Kidney (tissue), 14 donors: Measurements from ENCODE around the gene LRRC47. TPM values are rescaled to one million over a fixed set of nuclear protein-coding genes. Genes with fewer than 3 reads are reported as not detected.

Experiments used
- DNase-seq, 5 donors: peaks; one replicate each; pipeline ENCODE4 v3.0.0-alpha.2; 2013 to 2020
- FAIRE-seq: peaks from 2 replicates; lab custom pipeline; 2012; peaks lifted over from hg19 to GRCh38; lab: Jason Lieb, UNC
- H3K27ac ChIP-seq, 2 donors: one replicate each; pipeline ENCODE4 v1.7.0; 2013; ENCODE audit warnings: low read depth in 2 of 2, low read length in 2 of 2, inconsistent platforms in 1 of 2
- H3K27me3 ChIP-seq: one replicate; pipeline ENCODE4 v1.7.1; 2013; ENCODE audit warnings: low read length, inconsistent platforms; ENCODE audit not compliant: control insufficient read depth, insufficient read depth
- H3K36me3 ChIP-seq, 3 donors: one replicate each; pipeline versions ENCODE4 v1.7.0 to v1.7.1; 2013; ENCODE audit warnings: low read length in 3 of 3, control low read depth in 1 of 3, inconsistent platforms in 1 of 3; ENCODE audit not compliant: insufficient read depth in 3 of 3, control insufficient read depth in 2 of 3
- H3K4me1 ChIP-seq, 3 donors: one replicate each; pipeline versions ENCODE4 v1.7.0 to v1.7.1; 2013; ENCODE audit warnings: low read length in 3 of 3, inconsistent platforms in 1 of 3, low read depth in 1 of 3; ENCODE audit not compliant: control insufficient read depth in 2 of 3, insufficient read depth in 2 of 3
- H3K4me3 ChIP-seq, 3 donors: one replicate each; pipeline versions ENCODE4 v1.7.0 to v1.8.1; 2013; ENCODE audit warnings: low read length in 3 of 3, control low read depth in 1 of 3, inconsistent platforms in 1 of 3
- H3K9ac ChIP-seq, 3 donors: one replicate each; pipeline versions ENCODE4 v1.7.0 to v1.7.1; 2013; ENCODE audit warnings: low read length in 3 of 3, control low read depth in 1 of 3, inconsistent platforms in 1 of 3
- H3K9me3 ChIP-seq, 3 donors: one replicate each; pipeline versions ENCODE4 v1.7.0 to v1.7.1; 2013; ENCODE audit warnings: low read length in 3 of 3, control low read depth in 1 of 3, inconsistent platforms in 1 of 3; ENCODE audit not compliant: control insufficient read depth in 2 of 3, insufficient read depth in 1 of 3
- CTCF ChIP-seq: IDR thresholded peaks from 3 replicates; pipeline ENCODE4 v1.5.1; 2012; ENCODE audit warnings: mild to moderate bottlenecking, moderate library complexity, borderline replicate concordance; ENCODE audit not compliant: insufficient read depth; ENCODE audit errors: extremely low read depth
- intact Hi-C: fragments of 100-400 bp; cut with DNase I; formaldehyde crosslinking; loops from one replicate; pipeline ENCODE4 v1.11.1; 2022
- polyA plus RNA-seq: library from polyadenylated mRNA; stranded (reverse); fragments of 350-450 nt; fragmentation: Illumina TruSeq; extraction: RNeasy Lipid Tissue Mini Kit (QIAGEN cat#74804); gene quantifications from one replicate; pipeline ENCODE4 v1.2.3, GENCODE V29; 2014; ENCODE audit warnings: low read depth, low replicate concordance; ENCODE audit not compliant: insufficient read depth
- total RNA-seq: library from RNA; stranded (reverse); fragmentation: NEBNext Ultra II Directional; extraction: Animal tissue kit (Norgen Biotek cat#: 25700); gene quantifications from one replicate; pipeline ENCODE4 v1.2.1, GENCODE V29; 2021
- donor health status: control.
- donor health status: control.
- donor health status: control.
- donor health status: control.
- donor health status: control.
- donor health status: DM: yes; HTN: yes; CAD: no.
- donor health status: Normal renal cell carcinoma (clear cell type).

LRRC47 gene
- total and polyA plus RNA-seq, 2 donors from 2014 or later, result 28.8 to 42.4 TPM

DNA sequence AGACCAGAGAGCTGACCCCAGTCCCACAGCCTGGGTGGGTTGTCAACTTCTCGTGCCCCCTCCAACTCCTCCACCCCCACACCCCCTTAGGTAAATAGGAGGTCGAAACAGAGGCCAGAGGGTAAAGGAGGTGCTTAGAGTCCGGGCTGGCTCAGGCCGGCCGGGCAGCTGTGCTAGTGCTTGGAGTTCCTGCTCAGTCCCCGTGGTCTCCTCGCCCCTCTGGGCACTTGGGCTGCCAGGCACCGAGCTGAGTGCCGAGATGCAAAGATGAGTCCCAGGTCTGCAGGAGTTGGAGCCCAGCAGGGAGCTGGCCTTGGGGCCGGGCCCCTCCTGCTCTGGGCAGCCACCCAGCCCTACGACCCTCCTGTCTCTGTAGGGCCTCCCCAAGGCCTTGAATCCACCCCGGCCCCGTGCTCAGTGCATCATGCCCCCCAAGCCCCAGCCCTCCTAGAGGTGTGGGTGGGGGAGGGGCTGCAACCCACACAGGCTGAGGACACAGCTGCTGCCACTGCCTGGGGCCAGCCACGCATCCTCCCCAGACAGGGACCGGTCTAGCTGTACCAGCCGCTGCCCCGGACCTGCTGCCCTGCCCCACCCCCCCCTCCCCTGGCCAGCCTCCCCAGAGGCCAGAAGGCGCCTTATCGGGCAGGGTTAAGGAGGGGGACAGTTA lies 21.9 kb downstream of the LRRC47 start:
- no peak overlapping the region for H3K27ac ChIP-seq
- FAIRE-seq (no peak), DNase-seq (peak in 2 of 5 donors; percentile 79 to 81)
- H3K9me3 ChIP-seq, result no peaks in the 10 kb centered on the region
- TF ChIP-seq CTCF, result no peak
- peaks cover 0 to 29% (median 12%) of the 10 kb centered on the region in 3 donors for H3K4me1 ChIP-seq
- no peak overlapping the region for H3K9ac ChIP-seq
- intact Hi-C loops, result no loop called here
- H3K27me3 ChIP-seq, result no peaks in the 10 kb centered on the region
- H3K4me3 ChIP-seq, result no peak overlapping the region
- H3K36me3 ChIP-seq, result peaks cover 0 to 3% (median 0%) of the 10 kb centered on the region in 3 donors

DNA sequence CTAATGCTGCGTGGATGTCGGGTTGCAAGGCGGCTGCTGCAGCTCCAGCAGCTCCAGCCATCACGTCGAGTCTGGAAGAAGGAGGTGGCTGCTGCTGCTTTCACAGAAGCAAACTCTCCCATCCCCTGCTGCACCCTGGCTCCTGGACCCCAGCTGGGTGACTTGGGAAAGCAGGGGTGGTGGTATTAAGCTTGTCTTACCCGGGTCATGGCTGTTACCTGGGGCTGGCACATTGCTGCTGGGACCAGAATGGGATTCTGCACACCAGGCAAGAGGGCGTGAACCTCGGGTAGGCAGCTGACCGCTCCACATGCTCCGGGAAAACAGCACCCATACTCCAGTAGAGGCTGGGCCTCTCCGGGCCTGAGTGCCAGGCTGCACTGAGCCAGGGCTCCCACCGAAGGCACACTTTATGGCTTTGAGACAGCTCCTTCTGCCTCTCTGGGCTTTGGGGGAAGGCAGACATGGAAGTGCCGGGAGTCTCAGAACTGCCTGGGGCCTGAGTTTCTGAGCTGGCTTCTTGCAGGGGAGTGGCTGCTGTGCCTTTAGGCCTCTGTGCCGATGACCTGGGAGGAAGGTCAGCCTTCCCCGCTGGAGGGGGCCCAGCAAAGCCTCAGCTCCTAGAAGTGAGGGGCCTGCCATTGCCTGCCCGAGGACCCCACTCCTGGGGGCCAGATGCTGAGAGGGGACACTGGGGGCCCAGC lies 22.6 kb downstream of the LRRC47 start:
- FAIRE-seq (no peak), DNase-seq (peak in 1 of 5 donors; percentile 60)
- H3K9me3 ChIP-seq, result no peaks in the 10 kb centered on the region
- H3K4me1 ChIP-seq, result peaks cover 0 to 29% (median 12%) of the 10 kb centered on the region in 3 donors
- TF ChIP-seq CTCF, result no peak
- peak overlapping the region in 1 of 3 donors; percentile 34 for H3K9ac ChIP-seq
- no peak overlapping the region for H3K27ac ChIP-seq
- H3K27me3 ChIP-seq, result no peaks in the 10 kb centered on the region
- intact Hi-C loops, result no loop called here
- H3K36me3 ChIP-seq, result no peaks in the 10 kb centered on the region
- H3K4me3 ChIP-seq, result peak overlapping the region in 1 of 3 donors; percentile 59

- no peaks in the 10 kb centered on the region for H3K36me3 ChIP-seq
- intact Hi-C loops, result no loop called here
- peak within 1 kb of the TSS in 2 of 3 donors; percentile 30 to 59 for H3K4me3 ChIP-seq
- no peak for TF ChIP-seq CTCF
- peak within 1 kb of the TSS in 1 of 3 donors; percentile 34 for H3K9ac ChIP-seq
- H3K4me1 ChIP-seq, result peaks cover 0 to 29% (median 12%) of the 10 kb centered on the region in 3 donors
- no peaks in the 10 kb centered on the region for H3K27me3 ChIP-seq
- FAIRE-seq (no peak), DNase-seq (peak in 3 of 5 donors; percentile 54 to 79 (median 76))
- no peaks in the 10 kb centered on the region for H3K9me3 ChIP-seq
- H3K27ac ChIP-seq, result peak within 1 kb of the TSS in 1 of 2 donors; percentile 22
Measured at GRCh38 chr1:3772715-3773571, 23.4 kb downstream of the LRRC47 start, which contains the start of gene SMIM1. Gene SMIM1 (plus strand): TSS chr1:3772749. CDS start chr1:3775374, 2,625 bp downstream.
